ENCODE data around the gene ELMO3. TPM values are rescaled to one million over a fixed set of nuclear protein-coding genes. Genes with fewer than 3 reads are reported as not detected.

Gene ELMO3
- total and polyA plus RNA-seq, 2 of the 13 experiments (the other 11 are each of a cell fraction or from before 2014, with no cell fraction given), result 2.6 to 4.0 TPM

- no peak for TF ChIP-seq FOSL1 (CRISPR knock-in tag; IDR thresholded peaks at IDR 0.05; ENCODE audit: borderline replicate concordance)
- TF ChIP-seq, protein P1, sequence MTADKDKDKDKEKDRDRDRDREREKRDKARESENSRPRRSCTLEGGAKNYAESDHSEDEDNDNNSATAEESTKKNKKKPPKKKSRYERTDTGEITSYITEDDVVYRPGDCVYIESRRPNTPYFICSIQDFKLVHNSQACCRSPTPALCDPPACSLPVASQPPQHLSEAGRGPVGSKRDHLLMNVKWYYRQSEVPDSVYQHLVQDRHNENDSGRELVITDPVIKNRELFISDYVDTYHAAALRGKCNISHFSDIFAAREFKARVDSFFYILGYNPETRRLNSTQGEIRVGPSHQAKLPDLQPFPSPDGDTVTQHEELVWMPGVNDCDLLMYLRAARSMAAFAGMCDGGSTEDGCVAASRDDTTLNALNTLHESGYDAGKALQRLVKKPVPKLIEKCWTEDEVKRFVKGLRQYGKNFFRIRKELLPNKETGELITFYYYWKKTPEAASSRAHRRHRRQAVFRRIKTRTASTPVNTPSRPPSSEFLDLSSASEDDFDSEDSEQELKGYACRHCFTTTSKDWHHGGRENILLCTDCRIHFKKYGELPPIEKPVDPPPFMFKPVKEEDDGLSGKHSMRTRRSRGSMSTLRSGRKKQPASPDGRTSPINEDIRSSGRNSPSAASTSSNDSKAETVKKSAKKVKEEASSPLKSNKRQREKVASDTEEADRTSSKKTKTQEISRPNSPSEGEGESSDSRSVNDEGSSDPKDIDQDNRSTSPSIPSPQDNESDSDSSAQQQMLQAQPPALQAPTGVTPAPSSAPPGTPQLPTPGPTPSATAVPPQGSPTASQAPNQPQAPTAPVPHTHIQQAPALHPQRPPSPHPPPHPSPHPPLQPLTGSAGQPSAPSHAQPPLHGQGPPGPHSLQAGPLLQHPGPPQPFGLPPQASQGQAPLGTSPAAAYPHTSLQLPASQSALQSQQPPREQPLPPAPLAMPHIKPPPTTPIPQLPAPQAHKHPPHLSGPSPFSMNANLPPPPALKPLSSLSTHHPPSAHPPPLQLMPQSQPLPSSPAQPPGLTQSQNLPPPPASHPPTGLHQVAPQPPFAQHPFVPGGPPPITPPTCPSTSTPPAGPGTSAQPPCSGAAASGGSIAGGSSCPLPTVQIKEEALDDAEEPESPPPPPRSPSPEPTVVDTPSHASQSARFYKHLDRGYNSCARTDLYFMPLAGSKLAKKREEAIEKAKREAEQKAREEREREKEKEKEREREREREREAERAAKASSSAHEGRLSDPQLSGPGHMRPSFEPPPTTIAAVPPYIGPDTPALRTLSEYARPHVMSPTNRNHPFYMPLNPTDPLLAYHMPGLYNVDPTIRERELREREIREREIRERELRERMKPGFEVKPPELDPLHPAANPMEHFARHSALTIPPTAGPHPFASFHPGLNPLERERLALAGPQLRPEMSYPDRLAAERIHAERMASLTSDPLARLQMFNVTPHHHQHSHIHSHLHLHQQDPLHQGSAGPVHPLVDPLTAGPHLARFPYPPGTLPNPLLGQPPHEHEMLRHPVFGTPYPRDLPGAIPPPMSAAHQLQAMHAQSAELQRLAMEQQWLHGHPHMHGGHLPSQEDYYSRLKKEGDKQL (CRISPR knock-in tag; IDR thresholded peaks at IDR 0.05; ENCODE audit: low read depth), result no peak
- TF ChIP-seq PPARG (CRISPR knock-in tag; conservative IDR thresholded peaks at IDR 0.05), result no peak
- 0 out of 2 replicates have a peak, but pooled peaks have one; percentile 21 for TF ChIP-seq GTF3A (CRISPR knock-in tag; conservative IDR thresholded peaks at IDR 0.05)
- TF ChIP-seq, protein P2, sequence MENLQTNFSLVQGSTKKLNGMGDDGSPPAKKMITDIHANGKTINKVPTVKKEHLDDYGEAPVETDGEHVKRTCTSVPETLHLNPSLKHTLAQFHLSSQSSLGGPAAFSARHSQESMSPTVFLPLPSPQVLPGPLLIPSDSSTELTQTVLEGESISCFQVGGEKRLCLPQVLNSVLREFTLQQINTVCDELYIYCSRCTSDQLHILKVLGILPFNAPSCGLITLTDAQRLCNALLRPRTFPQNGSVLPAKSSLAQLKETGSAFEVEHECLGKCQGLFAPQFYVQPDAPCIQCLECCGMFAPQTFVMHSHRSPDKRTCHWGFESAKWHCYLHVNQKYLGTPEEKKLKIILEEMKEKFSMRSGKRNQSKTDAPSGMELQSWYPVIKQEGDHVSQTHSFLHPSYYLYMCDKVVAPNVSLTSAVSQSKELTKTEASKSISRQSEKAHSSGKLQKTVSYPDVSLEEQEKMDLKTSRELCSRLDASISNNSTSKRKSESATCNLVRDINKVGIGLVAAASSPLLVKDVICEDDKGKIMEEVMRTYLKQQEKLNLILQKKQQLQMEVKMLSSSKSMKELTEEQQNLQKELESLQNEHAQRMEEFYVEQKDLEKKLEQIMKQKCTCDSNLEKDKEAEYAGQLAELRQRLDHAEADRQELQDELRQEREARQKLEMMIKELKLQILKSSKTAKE (CRISPR knock-in tag; IDR thresholded peaks at IDR 0.05; ENCODE audit: borderline replicate concordance), result no peak
- TF ChIP-seq EP300 (IDR thresholded peaks at IDR 0.05; ENCODE audit: low read depth in 2 of 2, low read length in 2 of 2), result no peak
- no peak for TF ChIP-seq EP300 (CRISPR knock-in tag; IDR thresholded peaks at IDR 0.05; ENCODE audit: borderline replicate concordance)
- TF ChIP-seq HOXA9 (CRISPR knock-in tag; IDR thresholded peaks at IDR 0.05; ENCODE audit: borderline replicate concordance), result no peak
- TF ChIP-seq, protein P3, sequence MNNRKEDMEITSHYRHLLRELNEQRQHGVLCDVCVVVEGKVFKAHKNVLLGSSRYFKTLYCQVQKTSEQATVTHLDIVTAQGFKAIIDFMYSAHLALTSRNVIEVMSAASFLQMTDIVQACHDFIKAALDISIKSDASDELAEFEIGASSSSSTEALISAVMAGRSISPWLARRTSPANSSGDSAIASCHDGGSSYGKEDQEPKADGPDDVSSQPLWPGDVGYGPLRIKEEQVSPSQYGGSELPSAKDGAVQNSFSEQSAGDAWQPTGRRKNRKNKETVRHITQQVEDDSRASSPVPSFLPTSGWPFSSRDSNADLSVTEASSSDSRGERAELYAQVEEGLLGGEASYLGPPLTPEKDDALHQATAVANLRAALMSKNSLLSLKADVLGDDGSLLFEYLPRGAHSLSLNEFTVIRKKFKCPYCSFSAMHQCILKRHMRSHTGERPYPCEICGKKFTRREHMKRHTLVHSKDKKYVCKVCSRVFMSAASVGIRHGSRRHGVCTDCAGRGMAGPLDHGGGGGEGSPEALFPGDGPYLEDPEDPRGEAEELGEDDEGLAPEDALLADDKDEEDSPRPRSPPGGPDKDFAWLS (CRISPR knock-in tag; IDR thresholded peaks at IDR 0.05; ENCODE audit: borderline replicate concordance), result no peak
- TF ChIP-seq, protein P4, sequence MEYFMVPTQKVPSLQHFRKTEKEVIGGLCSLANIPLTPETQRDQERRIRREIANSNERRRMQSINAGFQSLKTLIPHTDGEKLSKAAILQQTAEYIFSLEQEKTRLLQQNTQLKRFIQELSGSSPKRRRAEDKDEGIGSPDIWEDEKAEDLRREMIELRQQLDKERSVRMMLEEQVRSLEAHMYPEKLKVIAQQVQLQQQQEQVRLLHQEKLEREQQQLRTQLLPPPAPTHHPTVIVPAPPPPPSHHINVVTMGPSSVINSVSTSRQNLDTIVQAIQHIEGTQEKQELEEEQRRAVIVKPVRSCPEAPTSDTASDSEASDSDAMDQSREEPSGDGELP (IDR thresholded peaks at IDR 0.05; ENCODE audit: borderline replicate concordance, low read depth), result peak; percentile 80; the same call in 1 of the 2 replicates
- TF ChIP-seq RFX1 (IDR thresholded peaks at IDR 0.05), result no peak
- peak; percentile 66; the same call in 1 of the 2 replicates for TF ChIP-seq NFE2L1 (CRISPR knock-in tag; IDR thresholded peaks at IDR 0.05; ENCODE audit: borderline replicate concordance)
- TF ChIP-seq JUND (CRISPR knock-in tag; IDR thresholded peaks at IDR 0.05), result no peak
- no peak for TF ChIP-seq CENPT (CRISPR knock-in tag; IDR thresholded peaks at IDR 0.05; ENCODE audit: low read depth)
- no peak for TF ChIP-seq ZSCAN22 (CRISPR knock-in tag; IDR thresholded peaks at IDR 0.05)
These were observed 6.1 kb upstream of the ELMO3 start (continued) for GRCh38 chr16:67192781-67193361.

Data from HepG2 (cell line).